GM21717 (cell line): Measurements from ENCODE around the gene TSSK6.

Experiments used
- ATAC-seq: cut with Tn5 transposase; IDR thresholded peaks from one replicate; pipeline ENCODE4 v1.9.1; 2021; ENCODE audit warnings: mild to moderate bottlenecking, moderate library complexity; ENCODE audit not compliant: unreplicated experiment

TSSK6 gene

GRCh38 chr19:19465436-19466070 lies 49.8 kb downstream of the TSSK6 start:
- ATAC-seq: no peak

- no peak for ATAC-seq
Measured at GRCh38 chr19:19464339-19465098, 50.8 kb downstream of the TSSK6 start.
